ENCODE data around the gene ANKS1A.

- TF ChIP-seq EZH2phosphoT487 (IDR thresholded peaks at IDR 0.05; ENCODE audit: insufficient read depth, low read depth) (no peak), EZH2 (IDR thresholded peaks at IDR 0.05; ENCODE audit: insufficient read depth, poor library complexity, severe bottlenecking) (no peak)
Measured at GRCh38 chr6:35076997-35077712, 188.1 kb downstream of the ANKS1A start.
